RWPE2 (cell line): Measurements from ENCODE around the gene STK38L.

Experiments used
- ATAC-seq: fragments of 200-7000 bp; cut with Tn5 transposase; 3 replicates; pipeline ENCODE4 v1.9.1; 2021; ENCODE audit warnings: low read depth
- DNase-seq: peaks from one replicate; pipeline ENCODE4 v3.0.0-alpha.2; 2020; ENCODE audit warnings: low spot score
- H3K27ac ChIP-seq: fragments of 450-650 bp; 2 replicates; pipeline ENCODE4 v1.5.1; 2017; ENCODE audit warnings: mild to moderate bottlenecking; ENCODE audit not compliant: poor library complexity, severe bottlenecking
- H3K27me3 ChIP-seq: fragments of 250-450 bp; sonication (Bioruptor Pico); 2 replicates; pipeline ENCODE4 v1.5.1; 2021; ENCODE audit warnings: mild to moderate bottlenecking, moderate library complexity; ENCODE audit not compliant: insufficient read depth, poor library complexity, severe bottlenecking
- H3K36me3 ChIP-seq: fragments of 250-450 bp; sonication (Bioruptor Pico); 2 replicates; pipeline ENCODE4 v1.5.1; 2020; ENCODE audit warnings: low read depth, mild to moderate bottlenecking, moderate library complexity
- H3K4me1 ChIP-seq: fragments of 250-450 bp; sonication (Bioruptor Pico); 2 replicates; pipeline ENCODE4 v1.5.1; 2021; ENCODE audit warnings: mild to moderate bottlenecking, moderate library complexity; ENCODE audit not compliant: insufficient read depth, poor library complexity, severe bottlenecking
- H3K4me3 ChIP-seq: fragments of 250-450 bp; sonication (Bioruptor Pico); 2 replicates; pipeline ENCODE4 v1.5.1; 2021; ENCODE audit warnings: mild to moderate bottlenecking, moderate library complexity; ENCODE audit not compliant: severe bottlenecking
- H3K9me3 ChIP-seq: fragments of 250-450 bp; sonication (Bioruptor Pico); 2 replicates; pipeline ENCODE4 v1.5.1; 2021; ENCODE audit warnings: mild to moderate bottlenecking, moderate library complexity; ENCODE audit not compliant: severe bottlenecking
- TF ChIP-seq, protein P1 (sequence below): fragments of 450-650 bp; IDR thresholded peaks from one replicate; pipeline ENCODE4 v1.5.1; 2017; ENCODE audit warnings: mild to moderate bottlenecking, moderate library complexity; ENCODE audit not compliant: poor library complexity, severe bottlenecking

STK38L gene

DNA sequence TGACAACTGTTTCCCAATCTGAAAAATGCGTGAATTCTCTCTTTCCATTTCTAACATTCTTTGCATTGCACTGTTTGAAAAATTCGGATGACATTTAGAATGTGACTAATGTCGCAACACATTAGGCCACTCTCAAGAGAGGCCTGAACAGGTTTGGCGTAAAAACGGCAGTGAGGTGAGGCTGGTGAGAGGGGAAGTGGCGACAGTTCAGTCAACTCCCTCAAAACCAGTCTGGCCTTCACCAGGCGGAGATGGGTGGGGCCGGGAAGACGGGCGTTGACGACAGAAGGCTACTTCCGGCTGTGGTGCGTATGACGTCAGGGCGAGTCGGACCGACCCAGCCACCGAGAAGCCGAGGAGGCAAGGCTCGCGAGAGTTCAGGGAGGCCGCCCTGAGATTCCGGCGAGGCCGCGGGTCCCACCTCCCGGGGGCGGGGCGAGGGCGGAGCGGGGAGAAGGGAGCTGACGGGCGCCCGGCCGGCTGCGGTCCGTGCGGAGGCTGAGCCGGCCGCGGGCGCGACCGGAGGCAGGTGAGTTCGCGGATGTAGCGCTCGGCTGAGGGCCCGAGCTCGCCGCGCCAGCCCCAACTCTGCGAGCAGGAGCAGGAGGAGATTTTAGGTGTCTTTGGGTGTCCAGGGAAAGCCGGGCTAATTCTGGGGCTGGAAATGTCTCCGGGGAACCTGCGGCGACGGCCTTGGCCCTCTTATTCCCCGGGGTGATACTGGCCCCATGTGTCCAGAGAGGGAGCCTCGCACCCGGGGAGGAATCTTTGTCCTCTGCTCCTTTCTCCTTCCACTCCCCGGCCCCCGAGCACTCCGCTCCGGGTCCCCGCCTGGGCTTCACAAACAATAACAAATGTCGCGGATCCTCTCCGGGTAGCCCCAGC, at the start of gene STK38L:
Gene STK38L, plus strand, starts transcription at position 483 of the 885 bp plus-strand sequence. CDS start 53,435 bp downstream, outside the sequence.
- Histone ChIP-seq H3K27ac (peak within 1 kb of the TSS; percentile 31), H3K36me3 (no peaks in the 10 kb centered on the region), H3K4me3 (peak within 1 kb of the TSS; percentile 50), H3K27me3 (no peaks in the 10 kb centered on the region), H3K4me1 (peaks cover 11% of the 10 kb centered on the region), H3K9me3 (no peaks in the 10 kb centered on the region)
- ATAC-seq (peak; percentile 92), DNase-seq (peak; percentile 83)
- TF ChIP-seq, protein P1, sequence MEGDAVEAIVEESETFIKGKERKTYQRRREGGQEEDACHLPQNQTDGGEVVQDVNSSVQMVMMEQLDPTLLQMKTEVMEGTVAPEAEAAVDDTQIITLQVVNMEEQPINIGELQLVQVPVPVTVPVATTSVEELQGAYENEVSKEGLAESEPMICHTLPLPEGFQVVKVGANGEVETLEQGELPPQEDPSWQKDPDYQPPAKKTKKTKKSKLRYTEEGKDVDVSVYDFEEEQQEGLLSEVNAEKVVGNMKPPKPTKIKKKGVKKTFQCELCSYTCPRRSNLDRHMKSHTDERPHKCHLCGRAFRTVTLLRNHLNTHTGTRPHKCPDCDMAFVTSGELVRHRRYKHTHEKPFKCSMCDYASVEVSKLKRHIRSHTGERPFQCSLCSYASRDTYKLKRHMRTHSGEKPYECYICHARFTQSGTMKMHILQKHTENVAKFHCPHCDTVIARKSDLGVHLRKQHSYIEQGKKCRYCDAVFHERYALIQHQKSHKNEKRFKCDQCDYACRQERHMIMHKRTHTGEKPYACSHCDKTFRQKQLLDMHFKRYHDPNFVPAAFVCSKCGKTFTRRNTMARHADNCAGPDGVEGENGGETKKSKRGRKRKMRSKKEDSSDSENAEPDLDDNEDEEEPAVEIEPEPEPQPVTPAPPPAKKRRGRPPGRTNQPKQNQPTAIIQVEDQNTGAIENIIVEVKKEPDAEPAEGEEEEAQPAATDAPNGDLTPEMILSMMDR = peak; percentile 18

DNA sequence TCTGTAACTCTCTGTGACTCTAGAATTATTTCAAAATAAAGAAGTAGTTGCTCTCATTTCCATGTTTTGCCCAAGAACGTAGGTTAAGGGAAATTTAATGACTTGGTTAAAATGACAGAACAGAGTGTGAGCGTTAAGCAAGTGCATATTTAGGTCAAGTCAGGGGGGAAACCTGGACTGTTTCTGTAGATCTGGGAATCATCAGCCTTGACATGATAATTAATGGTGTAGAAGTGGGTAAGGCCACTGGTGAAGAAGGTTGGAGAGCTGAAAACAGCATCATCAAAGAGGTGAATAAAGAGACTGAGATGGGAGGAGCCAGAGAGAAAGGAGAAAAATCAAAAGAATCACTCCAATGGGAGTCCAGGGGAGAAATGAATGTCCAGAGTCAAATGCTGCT, 49.4 kb upstream of the STK38L start:
- no peaks in the 10 kb centered on the region for H3K4me1 ChIP-seq
- H3K9me3 ChIP-seq = no peaks in the 10 kb centered on the region
- no peak for DNase-seq
- no peaks in the 10 kb centered on the region for H3K27me3 ChIP-seq
- TF ChIP-seq, protein P1 = no peak
- H3K27ac ChIP-seq = no peak overlapping the region
- no peaks in the 10 kb centered on the region for H3K36me3 ChIP-seq
- no peak for ATAC-seq
- H3K4me3 ChIP-seq = no peak overlapping the region

DNA sequence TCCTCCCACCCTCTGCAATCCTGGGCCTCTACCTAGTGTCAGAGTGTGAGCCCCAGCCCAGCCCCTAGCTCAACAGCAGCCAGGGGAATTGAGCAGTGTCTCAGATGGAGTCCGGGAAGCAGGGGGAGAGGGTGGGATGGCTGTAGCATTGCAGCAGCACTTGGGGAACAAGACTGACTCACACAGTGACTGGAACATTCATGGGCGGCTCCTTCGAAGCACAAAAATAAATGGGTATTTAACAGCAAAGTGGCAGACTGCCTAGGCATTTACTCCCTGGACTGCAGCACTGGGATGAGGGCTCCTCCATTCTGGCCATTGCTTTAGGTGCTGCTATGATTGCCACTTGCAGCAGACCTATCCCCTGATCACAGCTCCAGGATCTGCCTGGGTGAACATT, 46.0 kb upstream of the STK38L start:
- Histone ChIP-seq H3K4me3 (no peak overlapping the region), H3K36me3 (no peaks in the 10 kb centered on the region), H3K27ac (no peak overlapping the region), H3K27me3 (no peaks in the 10 kb centered on the region), H3K4me1 (no peaks in the 10 kb centered on the region), H3K9me3 (no peaks in the 10 kb centered on the region)
- ATAC-seq = no peak
- TF ChIP-seq, protein P1 = no peak
- DNase-seq = no peak

DNA sequence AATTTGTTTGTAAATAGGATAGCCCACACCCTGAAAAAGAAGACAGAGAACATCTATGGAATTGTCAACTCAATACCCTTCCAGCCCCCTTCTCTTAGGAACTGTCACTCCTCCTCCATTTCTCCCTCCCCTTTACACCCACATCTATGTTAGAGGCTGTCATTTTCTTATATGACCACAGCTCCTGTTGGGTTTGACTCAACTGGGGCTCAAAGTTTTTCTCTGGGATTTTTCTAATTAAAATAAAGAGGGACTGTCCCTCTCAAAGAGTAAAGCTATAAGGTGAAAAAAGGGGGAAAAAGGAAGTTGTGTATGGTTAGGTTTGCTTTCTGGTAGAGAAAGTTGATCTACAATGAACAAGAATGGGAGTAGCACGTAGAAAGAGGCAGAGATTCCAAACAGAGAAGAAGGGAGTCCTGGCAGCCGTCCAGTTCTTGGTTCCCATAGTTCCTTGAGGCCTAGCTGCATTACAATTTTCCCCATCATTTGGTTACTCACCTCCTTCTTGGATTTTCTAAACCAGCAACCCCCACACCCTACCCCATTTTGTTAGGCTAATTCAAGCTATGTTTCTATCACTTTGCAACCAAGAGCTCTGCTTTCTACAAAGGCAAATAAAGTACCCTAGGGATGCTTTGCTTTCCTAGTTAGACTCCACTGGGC, 44.3 kb upstream of the STK38L start:
- Histone ChIP-seq H3K4me1 (no peaks in the 10 kb centered on the region), H3K36me3 (no peaks in the 10 kb centered on the region), H3K27ac (no peak overlapping the region), H3K9me3 (no peaks in the 10 kb centered on the region), H3K4me3 (no peak overlapping the region), H3K27me3 (no peaks in the 10 kb centered on the region)
- DNase-seq (no peak), ATAC-seq (no peak)
- TF ChIP-seq, protein P1 = no peak
